Effector CD4-positive, alpha-beta T cell (primary cell): Measurements from ENCODE around the gene ZNF878.

Experiments
- DNase-seq: peaks from one replicate; pipeline ENCODE4 v3.0.0-alpha.2; 2020

ZNF878 gene

GRCh38 chr19:12034620-12035019 is 18.1 kb downstream of the ZNF878 start:
- no peak for DNase-seq

DNA sequence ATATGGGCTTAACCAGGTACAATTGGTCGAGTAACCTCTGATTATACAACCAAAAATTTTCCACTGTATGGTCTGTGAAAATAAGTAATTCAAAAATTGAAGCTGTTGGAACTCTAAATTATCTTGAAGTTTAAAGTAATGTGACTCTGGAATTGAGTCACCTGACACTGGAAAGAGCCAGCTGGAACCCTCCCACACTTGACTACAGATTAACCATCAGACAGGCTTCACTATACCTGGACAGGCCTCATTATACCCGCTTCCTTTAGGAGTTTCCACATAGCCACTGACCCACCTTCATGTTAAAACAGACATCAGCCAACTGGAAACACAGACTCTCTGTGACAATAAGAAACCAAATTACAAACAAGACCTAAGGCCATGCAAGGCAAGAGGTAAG is 18.6 kb downstream of the ZNF878 start:
- DNase-seq = no peak

- DNase-seq = no peak
These were observed 37.0 kb downstream of the ZNF878 start for GRCh38 chr19:12015753-12016116.

GRCh38 chr19:12015015-12015752 is 37.6 kb downstream of the ZNF878 start:
- no peak for DNase-seq

DNA sequence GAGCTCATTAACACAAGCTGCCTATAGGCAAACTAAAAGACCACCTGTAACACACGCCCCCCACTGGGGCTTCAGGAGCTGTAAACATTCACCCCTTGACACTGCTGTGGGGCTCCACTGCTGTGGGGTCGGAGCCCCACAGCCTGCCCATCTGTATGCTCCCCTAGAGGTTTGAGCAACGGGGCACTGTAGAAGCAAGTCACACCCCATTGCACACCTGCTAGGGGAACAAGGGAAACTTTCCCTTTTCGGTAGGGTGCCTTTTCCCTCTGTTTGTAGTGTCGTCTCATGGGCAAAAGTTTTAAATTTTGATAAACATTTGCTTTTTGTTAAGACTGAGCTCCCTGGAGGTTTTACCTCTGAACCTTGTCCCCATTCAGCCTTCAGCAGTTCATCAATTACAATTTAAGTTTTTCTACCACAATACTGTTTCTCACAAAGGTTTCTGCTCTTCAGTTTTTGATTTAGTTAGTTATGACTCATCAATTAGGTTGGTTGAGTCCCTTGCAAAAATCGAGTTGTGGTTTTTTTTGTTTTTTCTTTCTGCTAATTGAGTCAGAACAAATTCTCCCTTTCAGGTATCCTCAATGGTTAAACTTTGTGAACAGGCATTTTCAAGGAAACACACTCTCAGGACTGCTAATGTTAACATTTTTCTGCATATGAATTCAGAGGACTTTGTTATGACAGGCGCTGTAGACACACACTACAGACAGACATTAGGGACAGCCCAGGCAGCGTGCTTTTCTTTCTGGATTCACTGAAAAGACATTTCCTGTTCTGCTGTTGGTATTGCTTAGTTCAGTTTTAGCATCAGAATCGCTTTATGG is 52.4 kb downstream of the ZNF878 start:
- no peak for DNase-seq

GRCh38 chr19:11995174-11995573 is 57.6 kb downstream of the ZNF878 start:
- no peak for DNase-seq
